CD4-positive, alpha-beta T cell treated with Interleukin-10 for 1 hour (primary cell): ENCODE results near the gene XRCC1.
A peak's percentile ranks its signal among the peaks of the same experiment; 100 is the strongest.
"Not testable (repeated sequence)": the region's sequence is repeated elsewhere in the genome, so short reads cannot be mapped to it uniquely, and the experiment has no call there.

ENCODE experiments used
- DNase-seq: peaks from one replicate; pipeline ENCODE4 v3.0.0-alpha.2; 2020

The XRCC1 gene, protein sequence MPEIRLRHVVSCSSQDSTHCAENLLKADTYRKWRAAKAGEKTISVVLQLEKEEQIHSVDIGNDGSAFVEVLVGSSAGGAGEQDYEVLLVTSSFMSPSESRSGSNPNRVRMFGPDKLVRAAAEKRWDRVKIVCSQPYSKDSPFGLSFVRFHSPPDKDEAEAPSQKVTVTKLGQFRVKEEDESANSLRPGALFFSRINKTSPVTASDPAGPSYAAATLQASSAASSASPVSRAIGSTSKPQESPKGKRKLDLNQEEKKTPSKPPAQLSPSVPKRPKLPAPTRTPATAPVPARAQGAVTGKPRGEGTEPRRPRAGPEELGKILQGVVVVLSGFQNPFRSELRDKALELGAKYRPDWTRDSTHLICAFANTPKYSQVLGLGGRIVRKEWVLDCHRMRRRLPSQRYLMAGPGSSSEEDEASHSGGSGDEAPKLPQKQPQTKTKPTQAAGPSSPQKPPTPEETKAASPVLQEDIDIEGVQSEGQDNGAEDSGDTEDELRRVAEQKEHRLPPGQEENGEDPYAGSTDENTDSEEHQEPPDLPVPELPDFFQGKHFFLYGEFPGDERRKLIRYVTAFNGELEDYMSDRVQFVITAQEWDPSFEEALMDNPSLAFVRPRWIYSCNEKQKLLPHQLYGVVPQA

DNA sequence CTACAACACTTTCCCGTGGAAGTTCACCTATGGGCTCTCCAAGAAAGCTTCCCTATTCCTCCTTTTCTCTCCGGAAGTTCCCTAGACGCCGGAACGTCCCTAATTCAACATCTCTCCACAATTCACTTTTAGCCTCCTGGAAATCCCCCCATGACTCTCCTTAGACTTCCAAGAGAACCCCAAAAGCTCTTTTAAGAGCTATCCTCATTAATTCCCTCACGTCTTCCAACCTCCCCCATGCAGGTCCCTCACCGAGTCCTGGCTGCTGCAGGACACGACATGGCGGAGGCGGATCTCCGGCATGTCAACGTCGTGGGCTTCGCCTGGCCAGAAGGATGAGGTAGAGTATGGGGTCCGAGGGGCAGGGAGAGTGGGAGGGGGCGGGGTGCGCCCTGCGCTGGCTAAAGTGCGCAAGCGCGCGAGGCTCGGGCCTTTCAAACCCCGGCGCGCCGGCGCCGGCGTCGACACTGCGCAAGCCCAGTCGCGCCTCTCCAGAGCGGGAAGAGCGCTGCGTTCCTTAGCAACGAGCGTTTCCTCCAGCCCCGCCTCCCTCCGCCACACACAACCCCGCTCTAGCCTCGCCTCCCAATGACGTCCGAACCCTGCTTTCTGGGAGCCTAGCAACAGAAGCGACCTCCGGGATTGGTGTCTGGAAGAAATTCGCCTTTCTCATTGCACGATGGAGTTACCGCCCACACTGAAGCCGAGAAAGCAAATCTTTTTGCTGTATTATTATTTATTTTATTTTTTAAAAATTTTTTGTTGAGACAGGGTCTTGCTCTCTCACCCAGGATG, at the start of gene XRCC1, which contains the start of gene PINLYP:
Gene XRCC1, minus strand, starts transcription at position 372 of the 795 bp plus-strand sequence. Its CDS starts 69 bp downstream, at position 303.
Gene PINLYP, plus strand, starts transcription at position 646 of the 795 bp plus-strand sequence. CDS start 1,391 bp downstream, outside the sequence.
- peak; percentile 98 for DNase-seq

DNA sequence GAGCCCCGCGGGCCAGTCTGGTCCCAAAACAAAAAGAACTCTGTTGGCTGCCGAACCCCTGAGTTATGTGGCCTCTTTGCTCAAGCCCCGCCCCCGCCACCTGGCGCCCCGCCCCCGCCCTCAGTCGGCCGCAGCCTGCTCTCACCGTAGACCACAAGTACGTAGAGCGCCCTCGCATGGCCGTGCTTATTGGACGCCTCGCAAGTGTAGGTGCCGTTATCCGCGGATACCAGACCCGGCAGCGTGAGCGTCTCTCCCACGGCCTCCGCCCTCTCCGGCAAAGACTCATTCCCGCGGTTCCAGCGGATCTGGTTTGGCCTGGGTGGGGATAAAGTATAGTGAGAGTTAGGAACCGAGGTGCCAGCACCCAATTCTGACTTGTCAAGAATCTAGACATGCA, 49.6 kb upstream of the XRCC1 start:
- peak; percentile 88 for DNase-seq

DNA sequence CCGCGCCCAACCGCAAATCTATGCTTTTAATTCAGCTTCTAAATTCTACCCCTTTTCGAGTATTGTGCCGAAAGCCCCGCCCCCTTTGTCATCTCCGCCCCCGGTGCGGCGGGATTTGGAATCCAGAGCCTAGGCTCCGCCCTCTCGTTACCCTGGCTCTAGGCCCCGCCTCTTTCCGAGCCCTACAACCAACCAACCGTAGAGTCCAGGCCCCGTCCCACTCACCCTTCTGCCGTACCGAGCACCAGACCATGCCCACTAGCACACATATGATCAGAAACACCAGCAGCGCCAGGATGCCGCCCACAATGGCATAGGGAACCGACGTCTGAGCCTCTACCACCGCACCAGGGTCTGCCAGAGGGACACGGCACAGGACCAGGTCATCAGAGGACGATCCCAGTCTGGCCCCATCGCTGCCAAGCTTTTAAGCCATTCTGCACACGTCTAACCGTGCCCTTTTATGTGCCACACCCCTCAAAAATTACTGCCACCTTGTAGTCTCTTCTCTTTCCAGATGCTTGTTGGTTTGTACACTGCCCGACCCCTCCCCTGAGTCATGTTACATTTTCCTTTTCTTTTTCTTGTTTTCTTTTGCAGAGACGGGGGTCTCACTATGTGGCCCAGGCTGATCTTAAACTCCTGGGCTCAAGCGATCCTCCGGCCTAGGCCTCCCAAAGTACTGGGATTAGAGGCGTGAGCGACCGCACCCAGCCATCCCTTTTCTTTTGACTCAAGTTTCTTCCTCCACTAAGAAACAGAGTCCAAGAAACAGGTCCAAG, 48.8 kb upstream of the XRCC1 start:
- DNase-seq, result peak; percentile 19

DNA sequence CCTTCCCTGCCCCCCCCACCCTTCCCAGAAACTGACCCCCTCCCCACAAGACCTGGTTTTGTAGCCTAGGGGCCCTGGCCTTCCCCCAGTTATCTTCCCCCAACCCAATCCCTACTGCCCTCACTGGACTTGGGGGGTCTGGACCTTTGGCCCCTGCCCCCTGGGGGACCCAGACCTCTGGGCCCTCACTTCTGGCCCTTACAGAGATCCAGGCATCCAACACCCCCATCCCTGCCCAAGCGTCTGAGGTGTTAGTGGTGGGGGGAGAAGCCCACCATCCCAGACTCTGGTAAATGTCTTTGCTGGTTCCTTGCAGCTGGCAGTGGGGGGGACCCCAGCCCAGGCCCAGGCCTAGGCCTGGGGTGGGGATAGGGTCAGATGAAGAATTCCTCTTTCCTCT, 47.6 kb upstream of the XRCC1 start:
- no peak for DNase-seq

DNA sequence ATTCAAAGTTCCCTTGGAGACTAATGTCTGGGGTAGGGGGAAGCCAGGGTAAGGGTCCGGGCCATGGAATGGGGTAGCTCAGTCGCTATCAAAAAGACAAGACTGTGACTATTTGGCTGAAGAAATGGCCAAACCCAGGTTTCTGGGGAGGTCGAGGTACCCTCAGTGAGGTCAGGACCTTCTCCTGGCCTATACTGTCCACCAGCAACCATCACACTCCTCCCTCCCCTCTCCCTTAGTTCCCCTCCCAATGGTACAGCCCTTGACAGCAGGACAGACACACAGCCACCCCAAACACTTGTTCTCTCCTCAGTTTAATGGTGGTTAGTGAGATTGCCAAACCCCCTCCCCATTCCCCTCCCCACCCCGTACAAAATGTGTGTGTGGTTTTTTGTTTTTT, 46.7 kb upstream of the XRCC1 start:
- DNase-seq, result no peak

DNA sequence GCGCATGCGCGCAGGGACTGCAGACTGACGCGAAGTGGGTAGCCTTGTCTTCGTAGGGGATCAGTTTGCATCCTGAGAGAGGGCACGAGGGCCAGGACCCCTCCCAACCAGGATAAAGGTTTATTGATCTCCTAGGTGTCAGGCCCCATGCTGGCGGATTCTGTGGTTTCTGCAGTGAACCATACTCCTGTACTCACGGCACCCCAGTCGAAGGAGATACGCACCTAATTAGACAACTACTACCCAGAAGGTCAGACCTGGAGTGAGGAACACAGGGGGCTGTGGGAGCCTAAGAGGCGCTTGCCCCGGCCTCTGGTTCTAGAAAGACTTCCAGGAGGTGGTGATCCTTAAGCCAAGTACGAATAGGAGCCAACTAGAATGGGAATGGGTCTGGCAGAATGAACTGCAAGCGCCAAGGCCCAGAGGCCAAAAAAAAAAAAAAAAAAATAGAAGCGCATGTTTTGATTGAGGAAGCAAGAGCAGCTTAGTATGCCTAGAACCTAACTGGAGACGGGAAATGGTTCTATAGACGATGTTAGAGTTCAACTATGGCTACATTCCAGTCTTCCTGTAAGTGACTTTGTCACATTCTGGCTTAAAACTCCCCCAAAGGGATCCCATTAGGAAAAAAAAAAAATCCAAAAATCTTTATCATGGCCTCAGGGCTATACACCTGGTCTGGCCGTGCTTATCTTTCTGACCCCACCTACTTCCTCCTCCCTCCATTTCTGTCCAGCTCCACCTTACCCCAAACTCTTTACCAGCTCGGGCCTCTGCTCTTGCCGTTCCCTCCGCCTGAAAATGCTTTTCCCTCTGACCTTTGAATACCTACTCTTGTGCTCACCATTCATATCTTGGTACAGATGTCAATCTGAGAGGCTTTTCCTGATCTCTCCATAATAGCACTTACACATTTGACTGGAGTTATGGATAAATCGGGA, 45.0 kb upstream of the XRCC1 start:
- DNase-seq, result peak; percentile 88

DNA sequence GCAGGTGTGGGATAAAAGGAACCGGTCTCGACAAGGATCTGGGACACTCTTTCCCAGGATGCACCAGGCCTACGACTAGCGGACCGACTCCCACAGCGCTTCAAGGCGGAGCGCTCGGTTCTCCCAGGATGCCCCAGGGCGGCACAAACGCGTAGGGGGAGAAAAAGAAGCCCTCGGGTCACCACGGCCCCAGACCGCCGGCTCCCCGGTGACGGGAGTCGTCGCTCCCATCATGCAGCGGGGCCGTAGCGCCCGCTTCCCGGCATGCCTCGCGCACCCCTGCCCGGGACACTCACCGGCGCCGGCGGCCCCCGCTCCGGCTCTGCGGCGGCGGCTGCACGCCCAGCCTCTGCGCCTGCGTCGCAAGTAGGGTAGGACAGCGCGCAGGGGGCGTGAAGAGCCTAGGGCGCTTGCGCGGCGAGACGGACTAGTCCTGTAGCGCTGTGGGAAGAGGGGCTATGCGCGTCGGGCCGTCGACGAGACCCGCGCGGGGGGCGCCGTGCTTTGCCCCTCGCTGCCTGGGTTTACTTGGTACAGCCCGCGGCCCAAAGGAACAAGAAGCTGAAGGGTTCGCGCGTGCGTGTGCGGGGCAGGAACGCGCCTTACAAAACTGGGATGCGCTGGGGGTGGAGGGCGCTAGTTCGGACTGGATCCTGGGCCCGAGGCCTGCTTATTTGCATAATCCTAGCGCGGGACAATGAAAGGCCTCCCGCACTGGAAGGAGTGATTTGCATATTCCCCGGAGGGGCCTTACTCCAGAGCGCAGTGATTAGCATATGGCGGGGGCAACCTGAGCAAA, 44.1 kb upstream of the XRCC1 start, which contains the start of gene ZNF428:
Gene ZNF428, minus strand, starts transcription at position 368 of the 799 bp plus-strand sequence. CDS start 5,325 bp downstream, outside the sequence.
- peak; percentile 90 for DNase-seq

DNA sequence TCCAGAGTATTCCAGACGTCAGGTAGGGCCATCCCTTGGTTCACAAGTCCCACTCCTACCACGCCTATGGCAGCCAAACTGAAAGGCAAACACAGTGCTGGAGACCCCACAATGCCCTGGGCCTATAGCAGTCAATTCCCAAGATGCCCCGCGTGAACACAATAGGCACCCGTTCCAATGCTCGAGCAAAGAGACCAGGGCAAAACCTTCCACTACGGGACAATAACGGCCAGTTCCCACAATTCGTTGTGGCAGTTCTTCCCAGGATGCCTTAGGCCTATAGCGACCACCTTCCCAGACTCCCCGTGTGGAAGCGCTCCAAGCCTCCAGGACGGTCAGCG, 43.6 kb upstream of the XRCC1 start:
- DNase-seq, result peak; percentile 46

DNA sequence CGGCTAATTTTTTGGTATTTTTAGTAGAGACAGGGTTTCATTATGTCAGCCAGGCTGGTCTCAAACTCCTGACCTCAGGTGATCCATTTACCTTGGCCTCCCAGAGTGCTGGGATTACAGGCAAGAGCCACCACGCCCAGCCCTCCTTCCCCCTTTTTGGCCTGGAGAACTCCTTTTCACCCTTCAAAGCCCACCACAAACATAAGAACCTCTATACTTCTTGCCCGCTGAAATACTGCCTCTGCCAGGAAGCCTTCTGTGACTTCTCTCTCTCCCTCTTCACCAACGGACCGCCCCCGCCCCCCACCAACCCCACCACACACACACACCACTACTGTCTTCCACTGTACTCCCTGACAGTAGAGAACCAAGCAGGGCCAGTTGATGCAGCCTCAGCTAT, 41.6 kb upstream of the XRCC1 start:
- no peak for DNase-seq

DNA sequence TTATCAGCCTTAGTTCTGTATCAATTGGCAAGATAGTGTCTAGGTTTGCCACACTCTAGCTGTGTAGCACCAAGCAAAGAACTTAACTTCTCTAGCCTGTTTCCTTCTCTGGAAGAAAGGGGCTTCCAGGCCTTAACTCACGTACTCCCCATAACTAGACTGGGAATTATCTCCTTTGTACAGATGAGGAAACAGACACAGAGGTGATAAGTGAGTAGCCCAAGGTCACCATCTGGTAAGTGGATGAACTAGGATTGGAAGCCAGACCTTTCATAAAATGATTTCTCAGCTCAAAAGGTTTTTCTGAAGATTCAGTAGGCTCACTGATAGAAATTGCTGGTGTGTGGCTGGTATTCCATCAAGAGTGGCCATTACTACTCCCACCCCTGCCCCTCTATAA, 41.0 kb upstream of the XRCC1 start:
- DNase-seq, result no peak

DNA sequence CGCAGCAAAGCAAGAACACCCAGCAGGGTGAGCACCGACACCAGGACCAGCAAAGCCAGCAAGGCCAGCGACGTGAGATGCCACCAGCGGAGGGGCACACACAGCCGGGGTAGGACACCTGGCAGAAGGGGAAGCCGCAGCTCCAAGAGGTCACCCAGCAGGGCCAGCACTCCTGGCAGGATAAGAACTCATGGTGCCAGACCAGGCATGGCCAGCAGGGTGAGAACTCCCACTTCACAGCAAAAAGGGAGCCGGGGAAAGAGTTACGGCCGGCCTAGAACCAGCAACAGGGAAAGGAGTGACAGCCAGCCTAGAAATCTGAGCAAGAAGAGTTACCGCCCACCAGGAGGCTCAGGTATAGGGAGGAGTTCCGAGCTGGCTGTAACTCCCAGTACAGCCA, 37.0 kb upstream of the XRCC1 start:
- no peak for DNase-seq

DNA sequence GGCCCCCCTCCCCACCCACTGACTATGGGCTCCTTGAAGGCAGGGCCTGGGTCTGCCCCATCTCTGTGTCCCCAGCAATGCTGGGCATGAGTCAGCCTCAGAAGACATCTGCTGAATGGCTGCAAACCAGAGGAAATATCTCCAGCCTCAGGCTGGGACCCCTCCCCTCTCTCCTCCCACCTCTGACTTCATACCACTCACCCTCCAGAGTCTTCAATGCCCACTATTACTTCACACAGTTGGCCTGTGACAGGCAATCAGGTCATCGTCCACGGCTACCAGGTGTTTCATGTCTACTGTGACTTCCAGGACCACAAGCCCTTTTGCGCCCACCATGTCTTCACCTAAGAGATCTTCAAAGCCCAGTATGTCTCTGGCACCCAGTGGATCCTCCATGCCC, 36.5 kb upstream of the XRCC1 start, which contains the start of gene SRRM5:
Gene SRRM5, plus strand, starts transcription at position 301 of the 400 bp plus-strand sequence. Its CDS starts 34 bp downstream, at position 335.
- DNase-seq, result no peak

DNA sequence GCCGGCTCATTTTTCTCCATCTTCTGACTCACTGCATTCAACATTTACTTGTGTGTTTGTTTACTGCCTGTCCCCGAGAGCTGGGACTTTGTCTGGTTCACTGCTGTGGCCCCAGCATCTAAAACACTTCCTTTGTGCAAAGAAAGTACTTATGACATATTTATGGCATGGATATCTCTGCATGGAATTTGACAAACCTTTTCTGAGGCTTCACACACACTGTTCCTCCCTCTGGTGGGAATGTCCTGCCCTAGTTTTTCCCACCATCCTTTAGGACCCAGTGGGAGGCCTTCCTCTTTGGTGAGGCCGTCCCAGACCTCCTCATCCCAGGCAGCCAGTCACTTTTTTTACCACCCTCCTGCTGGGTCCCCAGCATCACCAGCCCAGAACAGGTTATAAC, 35.2 kb upstream of the XRCC1 start:
- DNase-seq, result no peak

DNA sequence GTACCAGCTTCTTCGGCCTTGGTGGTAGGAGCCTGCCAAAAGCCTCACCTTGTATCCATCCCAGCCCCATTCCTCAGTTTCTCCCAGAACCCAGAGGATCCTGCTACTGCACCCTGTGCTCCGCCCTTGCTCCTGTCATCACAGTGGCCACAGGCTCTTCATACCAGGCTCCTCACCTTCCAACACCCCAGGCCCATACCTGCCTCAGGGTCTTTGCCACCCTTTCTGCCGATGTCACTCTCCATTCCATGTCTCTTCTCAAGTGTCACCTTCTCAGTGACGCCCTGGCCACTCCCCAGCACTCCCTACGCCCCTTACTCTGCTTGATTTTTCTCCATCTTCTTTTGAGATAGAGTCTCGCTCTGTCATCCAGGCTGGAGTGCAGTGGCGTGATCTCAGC, 34.5 kb upstream of the XRCC1 start:
- no peak for DNase-seq

DNA sequence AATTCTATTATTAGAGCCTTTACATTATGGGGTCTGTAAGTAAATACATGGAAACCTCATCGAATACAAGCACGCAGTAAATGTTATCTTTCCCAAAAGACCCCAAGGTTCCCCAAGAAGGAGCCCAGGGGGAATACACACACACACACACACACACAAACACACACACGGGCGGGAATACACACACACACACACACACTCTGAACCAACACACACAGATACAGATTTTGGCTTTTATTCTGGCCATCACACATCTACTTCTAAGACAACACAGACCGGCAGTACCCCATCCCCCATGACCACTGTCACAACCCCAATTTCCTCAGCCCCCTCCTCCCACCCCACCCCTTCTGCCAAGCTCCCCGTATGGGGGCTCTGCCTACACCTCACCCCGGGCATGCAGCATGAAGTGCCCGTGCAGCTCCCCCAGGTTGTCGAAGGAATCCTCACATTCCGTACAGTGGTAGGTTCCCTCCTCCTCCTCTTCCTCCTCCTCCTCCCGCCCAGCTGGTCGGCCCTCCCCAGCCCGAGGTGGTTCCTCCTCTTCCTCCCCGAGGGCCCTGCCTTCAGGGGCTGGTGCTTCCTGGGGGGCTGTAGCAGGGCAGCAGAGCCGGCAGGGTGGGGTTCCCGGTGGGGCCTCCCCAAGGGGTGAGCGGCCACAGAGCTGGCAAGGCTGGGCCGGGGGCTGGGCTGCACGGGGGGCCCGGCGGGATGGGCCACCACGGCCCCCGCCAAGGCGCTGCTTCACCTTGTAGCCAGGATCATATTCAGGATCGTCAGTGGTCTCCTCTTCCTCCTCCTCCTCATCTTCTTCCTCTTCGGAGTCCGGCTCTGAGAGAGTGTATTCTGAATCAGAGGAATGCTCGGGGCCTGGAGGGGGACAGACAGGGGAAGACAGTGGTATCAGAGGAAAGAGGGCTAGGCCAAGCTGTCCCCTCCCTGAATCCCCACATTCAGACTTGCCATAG, 32.2 kb upstream of the XRCC1 start:
- DNase-seq, result no peak

DNA sequence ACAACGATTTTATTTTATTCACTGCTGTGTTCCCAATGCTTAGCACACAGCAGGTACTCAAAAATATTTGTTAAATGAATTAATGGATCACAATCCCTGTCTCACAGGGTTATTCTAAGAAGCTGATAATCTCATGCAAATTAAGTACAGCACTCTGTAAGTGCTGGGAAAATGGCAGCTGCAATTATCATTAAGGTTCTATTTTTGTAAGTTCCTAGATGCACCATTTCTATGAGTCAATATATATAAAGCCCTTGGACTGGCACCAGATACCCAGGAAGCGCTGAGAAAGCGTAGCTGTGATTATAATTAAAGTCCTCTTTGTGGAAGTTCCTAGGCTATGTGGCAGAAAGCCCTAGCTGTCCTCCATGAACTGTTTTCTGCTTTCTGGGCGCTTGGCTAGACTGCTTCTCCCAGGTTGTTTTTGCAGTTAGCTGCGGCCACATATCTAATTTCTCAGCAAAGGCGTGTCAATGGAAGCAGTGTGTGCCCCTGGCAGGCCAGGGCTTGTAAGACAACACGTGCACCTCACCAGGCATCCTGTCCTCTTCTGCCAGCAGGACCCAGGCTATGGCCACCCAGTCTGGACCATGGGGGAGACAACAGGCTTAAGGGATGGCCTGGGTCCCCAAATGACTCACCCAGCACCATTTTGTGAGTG, 31.4 kb upstream of the XRCC1 start:
- no peak for DNase-seq

DNA sequence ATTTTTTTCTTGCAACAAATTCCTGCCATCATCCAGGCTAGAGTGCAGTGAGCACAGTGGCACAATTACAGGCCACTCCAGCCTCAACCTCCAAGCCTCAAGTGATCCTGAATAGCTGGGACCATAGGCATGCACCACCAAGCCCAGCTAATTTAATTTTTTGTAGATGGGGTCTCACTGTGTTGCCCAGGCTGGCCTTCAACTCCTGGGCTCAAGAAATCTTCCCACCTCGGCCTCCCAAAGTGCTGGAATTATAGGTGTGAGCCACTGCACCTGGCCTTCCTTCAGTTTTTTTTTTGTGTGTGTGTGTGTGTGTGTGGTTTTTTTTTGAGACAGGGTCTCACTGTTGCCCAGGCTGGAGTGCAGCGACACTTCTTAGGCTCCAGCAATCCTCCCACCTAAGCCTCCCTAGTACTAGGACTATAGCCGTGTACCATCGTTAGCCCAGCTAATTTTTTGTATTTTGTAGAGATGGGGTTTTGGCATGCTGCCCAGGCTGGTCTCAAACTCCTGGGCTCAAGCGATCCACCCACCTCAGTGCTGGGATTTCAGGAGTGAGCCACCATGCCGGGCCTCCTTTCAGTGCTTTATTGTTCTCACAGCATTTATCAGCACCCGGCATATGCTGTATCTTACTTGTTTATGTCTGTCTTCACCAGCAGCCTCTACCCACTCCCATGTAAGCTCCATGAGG, 30.7 kb upstream of the XRCC1 start:
- no peak for DNase-seq

DNA sequence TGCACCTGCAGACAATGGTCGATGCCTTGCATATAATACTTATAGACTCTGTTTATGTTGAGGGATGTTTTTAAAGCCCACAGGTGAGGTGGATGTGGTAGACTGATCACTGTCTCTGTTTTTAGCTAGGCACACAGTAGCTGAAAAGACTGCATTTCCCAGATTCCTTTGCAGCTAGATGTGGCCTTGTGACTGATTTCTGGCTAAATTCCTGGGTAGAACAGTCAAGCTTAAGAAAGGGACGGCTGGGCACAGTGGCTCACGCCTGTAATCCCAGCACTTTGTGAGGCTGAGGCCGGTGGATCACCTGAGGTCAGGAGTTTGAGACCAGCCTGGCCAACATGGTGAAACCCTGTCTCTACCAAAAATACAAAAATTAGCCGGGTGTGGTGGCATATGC, 25.0 kb upstream of the XRCC1 start:
- DNase-seq, result not testable (repeated sequence)
